ENCODE data around the gene PSMC3IP. TPM values are rescaled to one million over a fixed set of nuclear protein-coding genes. Genes with fewer than 3 reads are reported as not detected.

PSMC3IP gene
- total RNA-seq, 1 donor from 2014 or later = 2.1 TPM

DNA sequence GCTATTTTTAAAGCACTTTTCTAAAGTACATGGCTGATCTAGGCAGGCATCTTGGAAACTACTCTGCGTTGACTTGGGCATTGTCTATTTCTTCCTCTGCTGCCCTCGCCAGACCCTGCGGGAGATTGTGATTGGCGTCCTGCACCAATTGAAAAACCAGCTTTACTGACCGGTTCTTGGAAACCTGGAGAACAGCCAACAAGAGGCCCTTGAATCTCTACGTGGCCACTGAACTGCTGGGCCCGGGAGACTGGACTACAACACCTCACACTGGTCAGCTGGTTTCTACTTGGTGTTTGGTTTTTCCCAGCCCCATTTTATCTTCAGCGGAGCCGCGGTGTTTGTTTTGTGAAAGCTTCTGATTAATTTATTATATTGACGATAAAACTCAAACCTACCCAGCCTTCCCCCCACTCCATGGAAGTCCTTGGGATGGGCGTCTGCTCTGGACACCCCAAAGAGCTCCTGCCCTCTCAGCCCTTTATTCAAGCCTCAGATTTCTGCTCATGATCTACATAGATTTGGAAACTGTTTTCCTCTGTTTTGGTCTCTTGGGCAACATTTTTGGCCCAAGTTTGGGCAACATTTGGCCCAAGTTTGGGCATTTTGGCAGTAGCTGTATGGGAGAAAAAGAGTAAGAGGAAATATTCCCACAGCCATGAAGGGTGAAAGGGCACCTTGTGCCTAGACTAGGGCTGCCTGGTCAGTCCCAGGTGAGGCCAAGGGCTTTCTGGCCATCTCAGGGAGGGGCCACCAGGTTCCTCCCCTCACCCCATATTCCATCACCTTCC lies 5.9 kb downstream of the PSMC3IP start:
- H3K4me3 ChIP-seq (ENCODE audit: low read length in 3 of 3) = no peak overlapping the region
- H3K36me3 ChIP-seq (ENCODE audit: control insufficient read depth in 3 of 3, insufficient read depth in 3 of 3, low read length in 3 of 3) = peaks cover 59 to 63% (median 60%) of the 10 kb centered on the region in 3 donors
- H3K27me3 ChIP-seq (ENCODE audit: control insufficient read depth in 3 of 3, insufficient read depth in 3 of 3, low read length in 3 of 3) = no peaks in the 10 kb centered on the region
- H3K27ac ChIP-seq (ENCODE audit: low read depth, low read length) = no peak overlapping the region
- H3K4me1 ChIP-seq (ENCODE audit: control insufficient read depth in 3 of 3, insufficient read depth in 3 of 3, low read length in 3 of 3) = peaks cover 10 to 16% (median 12%) of the 10 kb centered on the region in 3 donors
- no peak overlapping the region for H3K9ac ChIP-seq (ENCODE audit: low read depth in 1 of 3, low read length in 3 of 3)
- no peaks in the 10 kb centered on the region for H3K9me3 ChIP-seq (ENCODE audit: control insufficient read depth in 3 of 3, low read length in 3 of 3)

DNA sequence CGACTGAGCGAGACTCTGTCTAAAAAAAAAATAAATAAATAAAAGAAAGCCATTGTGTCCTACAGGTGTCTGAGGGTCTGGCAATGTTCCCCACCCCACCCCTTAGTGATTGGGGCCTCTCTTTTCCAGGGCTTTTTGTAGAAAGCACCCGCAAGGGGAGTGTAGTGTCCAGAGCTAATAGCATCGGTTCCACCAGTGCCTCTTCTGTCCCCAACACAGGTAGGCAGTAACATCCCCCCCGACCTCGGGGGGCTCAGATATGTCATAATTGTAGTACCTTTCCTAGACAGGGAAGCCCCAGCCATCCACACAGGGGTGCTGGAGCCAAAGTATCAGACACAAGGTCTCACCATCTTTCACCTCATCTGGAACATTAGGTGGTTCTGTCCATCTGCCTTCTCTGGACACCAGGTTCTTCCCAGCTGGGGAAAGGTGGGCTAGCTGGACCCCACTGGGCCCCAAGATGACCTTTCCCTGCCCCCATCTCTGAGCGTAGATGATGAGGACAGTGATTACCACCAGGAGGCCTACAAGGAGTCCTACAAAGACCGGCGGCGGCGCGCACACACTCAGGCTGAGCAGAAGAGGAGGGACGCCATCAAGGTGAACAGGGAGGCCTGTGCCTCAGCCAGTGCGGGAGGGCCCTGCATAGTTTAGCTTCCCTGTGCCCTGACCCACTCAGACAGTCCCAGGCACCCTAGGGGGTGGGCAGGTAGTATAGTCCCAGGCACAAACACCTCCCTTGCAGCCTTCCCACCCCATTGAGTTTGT lies 9.0 kb downstream of the PSMC3IP start:
- H3K36me3 ChIP-seq (ENCODE audit: control insufficient read depth in 3 of 3, insufficient read depth in 3 of 3, low read length in 3 of 3) = peaks cover 66 to 69% (median 67%) of the 10 kb centered on the region in 3 donors
- H3K4me3 ChIP-seq (ENCODE audit: low read length in 3 of 3) = no peak overlapping the region
- no peaks in the 10 kb centered on the region for H3K27me3 ChIP-seq (ENCODE audit: control insufficient read depth in 3 of 3, insufficient read depth in 3 of 3, low read length in 3 of 3)
- peaks cover 26 to 37% (median 35%) of the 10 kb centered on the region in 3 donors for H3K4me1 ChIP-seq (ENCODE audit: control insufficient read depth in 3 of 3, insufficient read depth in 3 of 3, low read length in 3 of 3)
- H3K9me3 ChIP-seq (ENCODE audit: control insufficient read depth in 3 of 3, low read length in 3 of 3) = no peaks in the 10 kb centered on the region
- H3K9ac ChIP-seq (ENCODE audit: low read depth in 1 of 3, low read length in 3 of 3) = no peak overlapping the region
- H3K27ac ChIP-seq (ENCODE audit: low read depth, low read length) = no peak overlapping the region

DNA sequence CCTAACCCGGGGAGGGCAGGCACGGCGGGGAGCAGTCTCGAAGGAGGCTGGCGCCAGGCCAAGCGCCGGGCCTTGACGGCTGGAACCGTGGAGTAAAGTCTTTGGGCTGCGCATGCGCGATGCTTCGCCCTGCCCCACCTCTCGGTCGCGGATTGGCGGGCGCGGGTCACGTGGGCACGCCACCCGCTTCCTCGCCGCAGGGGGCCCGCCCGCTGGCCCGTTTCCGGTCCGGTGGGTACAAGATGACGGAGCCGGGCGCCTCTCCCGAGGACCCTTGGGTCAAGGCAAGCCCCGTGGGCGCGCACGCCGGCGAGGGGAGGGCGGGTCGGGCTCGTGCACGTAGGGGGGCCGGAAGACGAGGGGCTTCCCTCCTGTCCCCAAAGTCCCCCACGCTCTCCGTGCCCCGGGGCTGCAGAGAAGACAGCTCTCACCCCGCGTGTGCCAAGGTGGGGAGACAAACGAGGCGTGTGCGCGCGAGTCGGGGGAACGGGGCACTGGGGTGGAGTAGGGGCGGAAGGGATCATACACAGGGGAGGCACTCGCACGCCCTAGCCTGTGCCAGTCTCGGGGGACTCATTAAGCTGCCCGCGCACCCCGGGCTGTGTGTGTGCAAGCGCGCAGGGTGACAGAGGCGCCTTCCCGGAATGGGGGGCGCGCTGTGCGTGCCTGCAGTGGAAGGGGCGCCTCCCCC lies 10.5 kb downstream of the PSMC3IP start, which contains the start of gene MLX:
Gene MLX, plus strand, starts transcription at position 218 of the 691 bp plus-strand sequence. Its CDS starts 25 bp downstream, at position 243.
- Histone ChIP-seq H3K27ac (ENCODE audit: low read depth, low read length) (peak within 1 kb of the TSS; percentile 81), H3K4me3 (ENCODE audit: low read length in 3 of 3) (peak within 1 kb of the TSS; percentile 77 to 91 (median 91)), H3K36me3 (ENCODE audit: control insufficient read depth in 3 of 3, insufficient read depth in 3 of 3, low read length in 3 of 3) (peaks cover 52 to 58% (median 56%) of the 10 kb centered on the region in 3 donors), H3K9me3 (ENCODE audit: control insufficient read depth in 3 of 3, low read length in 3 of 3) (no peaks in the 10 kb centered on the region), H3K27me3 (ENCODE audit: control insufficient read depth in 3 of 3, insufficient read depth in 3 of 3, low read length in 3 of 3) (no peaks in the 10 kb centered on the region), H3K9ac (ENCODE audit: low read depth in 1 of 3, low read length in 3 of 3) (peak within 1 kb of the TSS; percentile 81 to 95 (median 90)), H3K4me1 (ENCODE audit: control insufficient read depth in 3 of 3, insufficient read depth in 3 of 3, low read length in 3 of 3) (peaks cover 39 to 52% (median 48%) of the 10 kb centered on the region in 3 donors)

DNA sequence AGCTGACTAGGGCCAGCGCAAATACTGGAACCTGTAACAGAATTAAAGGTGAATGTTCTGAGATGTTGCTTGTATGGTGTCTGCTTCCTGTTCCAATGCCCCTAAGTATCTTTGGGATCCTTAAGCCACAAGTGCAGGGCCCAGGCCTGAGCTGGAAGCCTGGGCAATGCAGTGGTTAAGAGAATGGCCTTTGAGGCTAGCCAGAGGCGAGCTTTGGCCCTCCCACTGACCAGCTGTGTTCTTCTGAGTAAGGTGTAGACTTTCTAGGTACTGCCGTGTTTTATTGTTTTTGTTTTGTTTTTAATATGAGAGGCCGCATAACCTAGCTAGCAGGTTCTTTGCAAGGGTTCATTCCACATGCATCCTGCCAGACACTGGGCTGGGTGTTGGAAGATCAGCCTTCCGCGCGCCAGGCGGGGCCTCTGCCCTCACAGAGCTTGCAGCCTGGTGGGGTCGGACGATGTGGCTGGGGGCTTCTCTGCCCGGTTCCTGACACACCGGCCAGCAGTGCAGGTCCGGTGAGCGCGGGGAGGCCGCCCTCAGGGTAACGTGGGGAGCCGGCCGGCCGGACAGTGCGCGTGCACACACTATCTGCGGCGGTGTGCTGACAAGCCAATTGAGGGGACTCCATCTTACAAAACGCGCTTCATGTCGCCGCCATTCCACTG lies 11.2 kb downstream of the PSMC3IP start:
- Histone ChIP-seq H3K36me3 (ENCODE audit: control insufficient read depth in 3 of 3, insufficient read depth in 3 of 3, low read length in 3 of 3) (peaks cover 45 to 51% (median 49%) of the 10 kb centered on the region in 3 donors), H3K4me3 (ENCODE audit: low read length in 3 of 3) (peak overlapping the region; percentile 77 to 91 (median 91)), H3K27me3 (ENCODE audit: control insufficient read depth in 3 of 3, insufficient read depth in 3 of 3, low read length in 3 of 3) (no peaks in the 10 kb centered on the region), H3K27ac (ENCODE audit: low read depth, low read length) (peak overlapping the region; percentile 81), H3K9me3 (ENCODE audit: control insufficient read depth in 3 of 3, low read length in 3 of 3) (no peaks in the 10 kb centered on the region), H3K4me1 (ENCODE audit: control insufficient read depth in 3 of 3, insufficient read depth in 3 of 3, low read length in 3 of 3) (peaks cover 44 to 58% (median 54%) of the 10 kb centered on the region in 3 donors), H3K9ac (ENCODE audit: low read depth in 1 of 3, low read length in 3 of 3) (peak overlapping the region; percentile 78 to 95 (median 81))

DNA sequence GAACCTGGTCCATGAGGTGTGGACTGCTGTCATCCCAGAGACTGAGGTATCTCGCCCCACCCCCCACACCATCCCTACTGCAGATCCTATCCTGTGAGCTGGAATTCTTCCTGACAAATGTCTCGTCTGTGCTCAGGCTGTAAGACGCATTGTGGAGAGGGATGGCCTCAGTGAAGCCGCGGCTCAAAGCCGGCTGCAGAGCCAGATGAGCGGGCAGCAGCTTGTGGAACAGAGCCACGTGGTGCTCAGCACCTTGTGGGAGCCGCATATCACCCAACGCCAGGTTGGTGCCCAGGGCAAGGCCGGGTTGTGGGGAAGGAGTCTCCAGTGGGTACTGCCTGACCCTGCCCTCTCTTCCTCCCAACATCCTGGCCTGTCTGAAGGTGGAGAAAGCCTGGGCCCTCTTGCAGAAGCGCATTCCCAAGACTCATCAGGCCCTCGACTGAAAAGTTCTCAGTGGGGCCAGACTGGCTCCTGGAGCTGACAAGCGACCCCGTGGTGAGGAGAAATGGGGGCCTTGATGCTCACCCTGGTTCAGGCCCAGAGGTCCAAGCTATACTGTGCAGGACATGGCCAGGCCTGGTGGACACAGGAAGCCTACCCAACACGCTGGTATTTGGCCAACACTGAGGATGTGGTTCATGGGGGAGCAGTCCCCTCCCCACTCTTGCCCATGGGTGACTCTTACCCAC lies 11.9 kb downstream of the PSMC3IP start:
- Histone ChIP-seq H3K27ac (ENCODE audit: low read depth, low read length) (peak overlapping the region; percentile 81), H3K4me3 (ENCODE audit: low read length in 3 of 3) (peak overlapping the region in 1 of 3 donors; percentile 91), H3K27me3 (ENCODE audit: control insufficient read depth in 3 of 3, insufficient read depth in 3 of 3, low read length in 3 of 3) (no peaks in the 10 kb centered on the region), H3K4me1 (ENCODE audit: control insufficient read depth in 3 of 3, insufficient read depth in 3 of 3, low read length in 3 of 3) (peaks cover 45 to 60% (median 55%) of the 10 kb centered on the region in 3 donors), H3K9me3 (ENCODE audit: control insufficient read depth in 3 of 3, low read length in 3 of 3) (no peaks in the 10 kb centered on the region), H3K36me3 (ENCODE audit: control insufficient read depth in 3 of 3, insufficient read depth in 3 of 3, low read length in 3 of 3) (peaks cover 43 to 49% (median 44%) of the 10 kb centered on the region in 3 donors), H3K9ac (ENCODE audit: low read depth in 1 of 3, low read length in 3 of 3) (peak overlapping the region in 1 of 3 donors; percentile 95)

DNA sequence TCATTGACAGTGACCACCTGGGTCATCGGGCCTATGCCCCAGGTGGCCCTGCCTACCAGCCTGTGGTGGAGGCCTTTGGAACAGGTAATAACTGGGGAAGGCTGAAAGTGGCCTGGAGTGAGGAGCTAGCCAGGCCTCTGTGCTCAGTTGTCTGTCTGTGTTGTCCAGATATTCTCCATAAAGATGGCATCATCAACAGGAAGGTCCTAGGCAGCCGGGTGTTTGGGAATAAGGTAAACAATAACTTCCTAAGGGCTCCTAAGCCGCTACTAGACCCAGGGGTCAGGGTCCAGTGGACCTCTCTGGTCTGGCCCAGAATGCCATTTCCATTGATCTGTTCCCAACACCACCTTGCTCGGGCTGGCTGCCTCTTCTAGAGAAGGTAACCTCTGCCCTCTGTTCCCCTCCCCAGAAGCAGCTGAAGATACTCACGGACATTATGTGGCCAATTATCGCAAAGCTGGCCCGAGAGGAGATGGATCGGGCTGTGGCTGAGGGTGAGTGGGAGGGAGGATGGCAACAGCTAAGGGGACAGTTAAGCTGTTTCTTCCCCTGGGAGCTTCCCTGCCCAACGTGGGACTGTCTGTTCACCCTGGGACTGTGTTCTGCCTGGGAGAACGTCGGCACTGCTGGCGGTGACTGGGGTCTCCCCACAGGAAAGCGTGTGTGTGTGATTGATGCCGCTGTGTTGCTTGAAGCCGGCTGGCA lies 12.6 kb downstream of the PSMC3IP start:
- H3K4me3 ChIP-seq (ENCODE audit: low read length in 3 of 3) = no peak overlapping the region
- no peak overlapping the region for H3K27ac ChIP-seq (ENCODE audit: low read depth, low read length)
- no peaks in the 10 kb centered on the region for H3K9me3 ChIP-seq (ENCODE audit: control insufficient read depth in 3 of 3, low read length in 3 of 3)
- H3K9ac ChIP-seq (ENCODE audit: low read depth in 1 of 3, low read length in 3 of 3) = peak overlapping the region in 1 of 3 donors; percentile 98
- H3K36me3 ChIP-seq (ENCODE audit: control insufficient read depth in 3 of 3, insufficient read depth in 3 of 3, low read length in 3 of 3) = peaks cover 40 to 42% (median 42%) of the 10 kb centered on the region in 3 donors
- H3K27me3 ChIP-seq (ENCODE audit: control insufficient read depth in 3 of 3, insufficient read depth in 3 of 3, low read length in 3 of 3) = no peaks in the 10 kb centered on the region
- H3K4me1 ChIP-seq (ENCODE audit: control insufficient read depth in 3 of 3, insufficient read depth in 3 of 3, low read length in 3 of 3) = peaks cover 45 to 60% (median 55%) of the 10 kb centered on the region in 3 donors

DNA sequence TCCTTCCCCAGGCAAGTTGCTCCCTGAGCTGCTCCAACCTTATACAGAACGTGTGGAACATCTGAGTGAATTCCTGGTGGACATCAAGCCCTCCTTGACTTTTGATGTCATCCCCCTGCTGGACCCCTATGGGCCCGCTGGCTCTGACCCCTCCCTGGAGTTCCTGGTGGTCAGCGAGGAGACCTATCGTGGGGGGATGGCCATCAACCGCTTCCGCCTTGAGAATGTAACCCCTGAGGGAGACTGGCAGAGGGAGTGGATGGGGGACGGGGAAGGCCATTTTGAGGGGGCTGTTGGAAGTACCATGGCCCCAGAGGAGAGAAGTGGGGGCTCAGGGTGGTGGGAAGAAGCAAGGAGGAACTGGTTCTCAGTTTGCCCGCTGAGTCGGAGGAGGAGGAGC lies 13.6 kb downstream of the PSMC3IP start:
- Histone ChIP-seq H3K4me3 (ENCODE audit: low read length in 3 of 3) (peak overlapping the region; percentile 41 to 98 (median 92)), H3K27me3 (ENCODE audit: control insufficient read depth in 3 of 3, insufficient read depth in 3 of 3, low read length in 3 of 3) (no peaks in the 10 kb centered on the region), H3K36me3 (ENCODE audit: control insufficient read depth in 3 of 3, insufficient read depth in 3 of 3, low read length in 3 of 3) (peaks cover 29 to 32% (median 31%) of the 10 kb centered on the region in 3 donors), H3K27ac (ENCODE audit: low read depth, low read length) (no peak overlapping the region), H3K4me1 (ENCODE audit: control insufficient read depth in 3 of 3, insufficient read depth in 3 of 3, low read length in 3 of 3) (peaks cover 45 to 60% (median 54%) of the 10 kb centered on the region in 3 donors), H3K9me3 (ENCODE audit: control insufficient read depth in 3 of 3, low read length in 3 of 3) (no peaks in the 10 kb centered on the region), H3K9ac (ENCODE audit: low read depth in 1 of 3, low read length in 3 of 3) (peak overlapping the region in 2 of 3 donors; percentile 92 to 98)

DNA sequence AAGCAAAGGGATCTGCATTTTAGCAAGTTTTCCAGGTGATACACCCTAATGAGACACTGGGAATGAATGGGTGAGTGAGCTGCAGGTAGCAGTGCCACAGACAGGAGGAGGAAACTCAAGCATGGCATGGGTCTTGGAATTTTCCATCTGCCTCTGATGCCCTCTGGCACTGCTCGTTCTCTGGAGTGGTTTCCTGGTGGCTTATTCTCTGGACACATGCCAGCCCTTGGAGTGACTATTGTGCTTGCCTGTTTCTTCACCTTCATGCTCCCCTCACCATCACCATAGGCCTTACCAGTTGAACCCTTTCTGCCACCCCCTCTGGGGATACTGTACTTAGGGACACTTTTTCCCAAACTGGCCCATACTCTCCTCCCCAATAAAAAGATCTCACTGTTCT lies 14.0 kb downstream of the PSMC3IP start:
- H3K27me3 ChIP-seq (ENCODE audit: control insufficient read depth in 3 of 3, insufficient read depth in 3 of 3, low read length in 3 of 3) = no peaks in the 10 kb centered on the region
- peak overlapping the region; percentile 92 to 98 (median 95) for H3K9ac ChIP-seq (ENCODE audit: low read depth in 1 of 3, low read length in 3 of 3)
- H3K9me3 ChIP-seq (ENCODE audit: control insufficient read depth in 3 of 3, low read length in 3 of 3) = no peaks in the 10 kb centered on the region
- peaks cover 45 to 60% (median 50%) of the 10 kb centered on the region in 3 donors for H3K4me1 ChIP-seq (ENCODE audit: control insufficient read depth in 3 of 3, insufficient read depth in 3 of 3, low read length in 3 of 3)
- H3K27ac ChIP-seq (ENCODE audit: low read depth, low read length) = peak overlapping the region; percentile 85
- H3K4me3 ChIP-seq (ENCODE audit: low read length in 3 of 3) = peak overlapping the region; percentile 85 to 98 (median 92)
- H3K36me3 ChIP-seq (ENCODE audit: control insufficient read depth in 3 of 3, insufficient read depth in 3 of 3, low read length in 3 of 3) = peaks cover 25 to 28% (median 27%) of the 10 kb centered on the region in 3 donors

All from skeletal muscle tissue (tissue), 4 donors.